ENCODE results near the gene TMEM255B.
"Not testable (repeated sequence)": the region's sequence is repeated elsewhere in the genome, so short reads cannot be mapped to it uniquely, and the experiment has no call there.

The TMEM255B gene

GRCh38 chr13:113785051-113786010 lies 26.3 kb downstream of the TMEM255B start:
- DNase-seq (ENCODE audit: low read depth in 3 of 3, low spot score in 1 of 3): no peak

GRCh38 chr13:113786262-113786841 lies 27.3 kb downstream of the TMEM255B start:
- DNase-seq (ENCODE audit: low read depth in 3 of 3, low spot score in 1 of 3): no peak

- DNase-seq (ENCODE audit: low read depth in 3 of 3, low spot score in 1 of 3): no peak
Measured at GRCh38 chr13:113787694-113788093, 28.7 kb downstream of the TMEM255B start.

DNA sequence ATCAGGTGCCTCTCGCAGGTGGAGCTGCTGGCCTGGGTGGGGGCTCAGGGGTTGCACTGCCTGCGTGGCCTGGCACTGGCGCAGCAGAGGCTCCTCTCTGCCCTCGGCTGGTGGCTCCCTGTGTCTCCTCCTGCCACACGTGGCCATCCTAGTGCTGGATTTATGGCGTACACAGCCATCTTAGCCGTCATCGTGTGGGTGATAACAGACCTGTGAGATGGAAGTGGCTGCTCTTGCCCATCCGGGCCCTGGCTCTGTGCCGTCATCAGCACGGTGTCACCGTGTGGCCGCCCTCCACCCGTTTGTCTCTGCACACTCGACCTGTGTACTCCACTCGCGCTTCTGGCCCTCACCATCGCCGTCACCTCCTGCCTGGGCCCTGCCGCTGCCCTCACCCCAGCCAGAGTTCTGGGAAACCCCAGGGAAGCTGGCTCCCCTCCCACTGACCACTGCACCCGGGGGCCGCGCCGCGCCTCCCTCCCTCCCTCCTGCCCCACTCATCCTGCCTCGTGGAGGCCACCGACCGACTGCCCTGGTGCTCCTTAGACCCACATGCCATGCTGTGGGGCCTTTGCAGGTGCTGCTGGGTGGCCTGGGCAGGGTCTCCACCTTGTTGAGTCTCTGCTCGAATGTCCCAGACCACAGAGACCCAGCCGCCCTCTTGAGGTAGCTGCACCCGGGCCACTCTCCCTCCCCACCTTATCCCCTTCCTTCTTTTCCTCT lies 29.5 kb downstream of the TMEM255B start:
- no peak for DNase-seq (ENCODE audit: low read depth in 3 of 3, low spot score in 1 of 3)

DNA sequence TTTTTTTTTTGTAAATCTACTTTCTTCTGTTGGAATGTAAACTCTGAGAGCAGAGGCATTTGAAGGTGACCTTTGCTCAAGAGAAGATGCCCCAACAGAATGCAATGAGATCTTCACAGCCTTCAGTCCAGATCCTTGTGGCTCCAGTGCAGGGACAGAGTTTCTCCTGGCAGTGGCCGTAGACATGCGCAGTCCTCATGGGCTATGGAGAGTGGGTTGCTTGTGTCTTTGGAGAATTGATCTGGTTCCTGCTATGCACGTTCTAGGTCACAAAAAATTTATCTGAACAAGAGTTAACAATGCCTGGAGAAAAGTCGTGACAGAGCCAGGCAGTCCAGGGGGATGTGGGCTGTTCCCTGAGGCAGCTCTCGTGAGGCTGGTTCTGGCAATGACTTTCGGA lies 30.1 kb downstream of the TMEM255B start:
- no peak for DNase-seq (ENCODE audit: low read depth in 3 of 3, low spot score in 1 of 3)

DNA sequence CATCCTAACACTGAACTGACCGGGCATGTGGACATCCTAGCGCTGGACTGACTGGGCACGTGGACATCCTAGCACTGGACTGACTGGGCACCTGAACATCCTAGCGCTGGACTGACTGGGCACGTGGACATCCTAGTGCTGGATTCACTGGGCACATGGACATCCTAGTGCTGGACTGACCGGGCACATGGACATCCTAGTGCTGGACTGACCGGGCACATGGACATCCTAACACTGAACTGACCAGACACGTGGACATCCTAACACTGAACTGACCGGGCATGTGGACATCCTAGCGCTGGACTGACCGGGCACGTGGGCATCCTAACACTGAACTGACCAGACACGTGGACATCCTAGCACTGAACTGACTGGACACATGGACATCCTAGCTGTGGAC lies 30.9 kb downstream of the TMEM255B start:
- DNase-seq (ENCODE audit: low read depth in 3 of 3, low spot score in 1 of 3): not testable (repeated sequence)

DNA sequence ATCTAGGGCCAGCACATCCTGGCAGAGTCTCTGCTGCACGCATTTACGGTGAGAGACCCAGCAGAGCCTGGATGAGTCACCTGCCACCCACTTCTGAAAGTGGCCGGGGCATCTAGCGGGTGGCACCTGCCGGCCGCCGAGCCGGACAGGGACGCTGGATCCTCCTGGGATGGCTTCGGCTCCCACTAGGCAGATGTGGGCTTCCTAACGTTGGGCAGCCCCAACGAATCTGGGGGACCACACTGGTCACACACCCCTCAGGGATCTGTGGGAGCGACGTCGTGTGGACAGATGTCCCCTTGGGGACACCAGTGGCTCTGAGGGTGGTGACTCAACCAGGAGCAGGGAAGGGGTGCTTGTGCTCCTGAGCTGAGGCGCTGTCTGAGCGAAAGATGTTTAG lies 32.2 kb downstream of the TMEM255B start:
- no peak for DNase-seq (ENCODE audit: low read depth in 3 of 3, low spot score in 1 of 3)

- no peak for DNase-seq (ENCODE audit: low read depth in 3 of 3, low spot score in 1 of 3)
Measured at GRCh38 chr13:113791761-113792160, 32.7 kb downstream of the TMEM255B start.

DNA sequence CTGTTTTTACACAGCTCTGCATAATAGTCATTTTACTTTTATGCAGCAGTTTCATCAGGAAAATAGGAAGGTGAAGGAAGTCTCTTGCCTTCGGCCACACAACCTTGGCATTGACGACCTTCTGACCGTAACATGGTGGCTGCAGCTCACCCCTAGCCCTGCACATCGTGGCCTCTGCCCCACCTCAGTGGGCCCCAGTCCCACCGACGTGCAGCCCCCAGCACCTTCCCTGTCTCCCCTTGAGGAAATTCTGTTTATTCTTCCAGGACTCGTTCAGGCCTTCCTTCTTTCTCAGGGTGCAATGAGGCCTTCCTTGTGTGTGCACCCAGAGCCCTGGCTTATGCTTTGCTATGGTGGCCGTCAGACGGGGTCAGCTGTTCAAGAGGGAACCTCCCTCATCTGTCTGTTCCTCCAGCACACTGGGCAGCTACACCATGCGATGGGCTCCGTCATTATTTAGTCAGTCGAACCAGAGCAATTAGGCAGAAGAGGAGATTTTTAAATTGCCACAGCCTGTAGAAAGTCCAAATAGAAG lies 33.3 kb downstream of the TMEM255B start:
- DNase-seq (ENCODE audit: low read depth in 3 of 3, low spot score in 1 of 3): no peak

DNA sequence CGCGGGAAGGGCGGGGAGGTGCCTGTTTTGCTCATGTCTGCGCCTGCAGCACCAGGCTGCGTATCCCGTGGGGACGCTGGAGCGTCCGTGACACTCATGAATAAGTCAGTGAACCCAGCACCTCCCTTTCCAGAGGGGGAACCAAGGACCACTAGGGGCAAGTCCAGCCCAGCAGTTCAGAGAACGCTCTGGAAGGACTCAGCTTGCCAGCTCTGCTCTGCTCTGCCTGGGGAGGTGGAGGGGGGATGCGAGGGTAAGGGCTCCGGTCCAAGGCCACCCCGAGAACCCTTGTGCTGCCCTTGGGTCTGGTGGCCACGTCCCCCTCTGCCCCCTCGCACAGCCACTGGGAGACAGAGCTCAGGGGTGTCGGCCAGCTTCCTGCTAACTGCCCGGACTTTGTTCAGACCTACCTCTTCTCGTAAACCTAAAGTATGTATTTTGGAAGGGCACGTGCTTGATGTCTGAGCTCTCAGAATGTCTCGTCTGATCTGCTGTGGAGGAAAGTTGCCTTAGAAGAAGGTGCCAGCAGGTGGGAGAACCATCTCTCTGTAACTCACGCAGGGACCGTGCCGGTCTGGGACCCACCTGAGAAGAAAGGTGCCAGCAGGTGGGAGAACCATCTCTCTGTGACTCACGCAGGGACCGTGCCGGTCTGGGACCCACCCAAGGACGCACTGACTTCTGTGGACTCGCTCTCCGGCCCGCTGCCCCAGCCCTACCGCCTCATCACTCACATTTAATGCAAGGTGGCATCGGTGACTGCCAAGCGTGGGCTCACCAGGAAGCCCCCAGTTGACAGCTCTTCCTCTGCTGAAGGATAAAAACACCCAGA lies 34.1 kb downstream of the TMEM255B start:
- DNase-seq (ENCODE audit: low read depth in 3 of 3, low spot score in 1 of 3): no peak

DNA sequence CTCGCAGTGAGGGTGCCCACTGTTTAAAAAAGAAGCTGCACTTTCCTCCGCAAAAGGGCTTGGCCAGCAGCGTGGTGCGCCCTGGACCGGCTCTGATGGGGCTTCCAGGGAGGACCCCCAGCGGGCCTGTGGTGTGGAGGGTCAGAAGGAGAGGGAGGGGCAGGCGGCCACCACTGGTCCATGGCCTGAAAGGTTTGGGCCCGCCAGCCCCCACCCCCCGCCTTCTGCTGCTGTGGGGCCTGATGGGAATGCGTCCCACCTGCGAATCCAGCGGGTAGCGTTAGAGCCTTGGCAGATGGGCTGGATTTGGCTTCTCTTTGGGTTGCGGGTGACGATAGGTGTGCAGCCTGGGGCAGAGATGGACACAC lies 34.7 kb downstream of the TMEM255B start:
- no peak for DNase-seq (ENCODE audit: low read depth in 3 of 3, low spot score in 1 of 3)

DNA sequence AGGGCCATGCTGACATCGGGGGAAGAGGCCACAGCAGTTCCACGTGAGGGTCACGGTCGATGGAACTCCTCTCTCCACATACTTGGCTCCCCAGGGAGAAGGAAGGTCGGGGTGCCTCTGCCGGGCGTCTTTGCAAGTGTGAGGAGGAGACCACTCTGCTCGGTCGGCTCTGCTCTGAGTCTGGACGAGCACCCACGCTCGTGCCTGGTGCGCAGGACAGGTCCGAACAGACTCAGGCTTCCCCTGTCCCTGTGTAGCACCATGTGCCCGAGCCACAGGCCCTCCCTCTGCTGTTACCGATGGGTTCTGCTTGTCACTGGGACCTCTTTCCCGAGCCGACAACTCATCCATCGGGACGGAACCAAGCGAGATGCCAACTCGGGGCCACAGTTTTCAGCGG lies 35.1 kb downstream of the TMEM255B start:
- DNase-seq (ENCODE audit: low read depth in 3 of 3, low spot score in 1 of 3): no peak

DNA sequence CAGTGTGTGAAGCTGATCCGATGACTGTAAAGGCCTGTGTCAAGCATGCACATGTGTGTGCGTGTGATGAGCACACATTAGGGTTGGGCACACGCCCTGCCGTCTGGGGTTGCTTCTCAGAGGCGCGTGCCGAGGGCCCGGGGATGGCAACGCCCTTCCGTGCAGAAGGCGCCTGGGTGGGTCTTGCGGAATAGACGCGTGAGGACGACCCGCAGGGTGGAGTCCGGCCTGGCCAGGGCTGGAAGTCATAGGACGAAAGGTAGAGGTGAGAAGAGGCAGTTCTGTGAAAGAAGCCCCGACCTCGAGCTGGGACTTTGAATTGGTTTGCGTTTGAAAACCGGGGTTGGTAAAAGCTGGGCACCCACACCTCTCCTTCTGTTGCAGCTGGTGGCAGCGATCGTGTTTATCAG lies 35.7 kb downstream of the TMEM255B start:
- no peak for DNase-seq (ENCODE audit: low read depth in 3 of 3, low spot score in 1 of 3)

- not testable (repeated sequence) for DNase-seq (ENCODE audit: low read depth in 3 of 3, low spot score in 1 of 3)
Measured at GRCh38 chr13:113795362-113795761, 36.3 kb downstream of the TMEM255B start.

DNA sequence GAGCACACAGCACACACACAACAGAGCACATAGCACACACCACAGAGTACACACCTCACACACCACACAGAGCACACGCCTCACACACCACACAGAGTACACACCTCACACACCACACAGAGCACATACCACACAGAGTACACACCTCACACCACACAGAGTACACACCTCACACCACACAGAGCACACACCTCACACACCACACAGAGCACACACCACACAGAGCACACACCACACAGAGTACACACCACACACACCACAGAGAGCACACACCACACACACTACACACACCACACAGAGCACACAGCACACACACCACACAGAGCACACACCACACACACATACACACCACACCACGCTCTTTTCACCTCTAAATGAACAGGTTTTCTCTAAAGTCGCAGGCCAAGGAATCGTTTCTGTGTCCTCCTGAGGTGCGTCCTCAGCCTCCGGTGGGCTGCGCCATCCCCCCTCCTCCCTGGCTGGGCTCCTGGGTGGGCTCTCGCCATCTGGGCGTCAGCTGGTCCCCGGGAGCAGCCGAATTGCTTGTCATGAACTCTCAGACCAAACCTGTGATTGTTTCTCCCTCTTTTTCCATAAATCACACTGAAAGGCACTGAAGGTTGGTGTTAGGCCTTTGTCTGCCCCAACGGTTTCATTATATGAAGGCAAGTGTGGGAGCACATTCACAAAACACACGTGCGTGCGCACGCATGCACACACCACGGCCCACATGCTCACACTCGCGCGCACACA lies 37.4 kb downstream of the TMEM255B start:
- no peak for DNase-seq (ENCODE audit: low read depth in 3 of 3, low spot score in 1 of 3)

DNA sequence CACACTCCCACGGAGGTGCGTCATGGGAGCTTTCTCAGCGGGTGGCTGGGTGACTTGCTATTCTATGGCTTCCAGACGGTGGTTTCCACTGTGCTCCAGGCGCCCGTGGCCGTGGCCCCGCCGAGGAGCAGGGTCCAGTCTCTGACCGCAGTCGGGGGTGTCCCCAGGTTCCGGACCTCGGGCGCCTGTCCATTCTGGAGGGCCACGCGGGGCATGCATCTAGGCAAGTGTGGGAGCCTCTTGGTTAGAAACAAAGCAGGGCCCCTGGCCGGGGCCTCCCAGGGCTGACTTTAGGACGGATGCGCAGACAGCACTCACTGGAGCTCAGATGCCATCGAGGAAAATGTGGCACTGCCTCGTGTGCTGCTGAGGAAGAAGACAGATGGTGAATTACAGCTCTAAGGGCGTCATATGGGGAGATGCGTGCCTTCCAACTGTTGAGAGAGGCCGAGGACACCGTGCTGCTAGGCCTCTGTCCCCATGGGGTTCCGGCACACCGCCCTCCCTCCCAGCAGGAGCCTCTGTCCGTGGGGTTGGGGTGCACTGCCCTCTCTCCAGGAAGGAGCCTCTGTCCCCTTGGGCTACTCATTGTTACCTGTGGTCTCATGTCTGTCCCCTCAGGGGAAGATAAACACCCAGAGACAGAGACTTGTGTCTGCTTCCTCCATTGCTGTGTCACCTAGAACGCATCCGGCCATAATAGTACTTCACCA lies 38.1 kb downstream of the TMEM255B start:
- no peak for DNase-seq (ENCODE audit: low read depth in 3 of 3, low spot score in 1 of 3)

DNA sequence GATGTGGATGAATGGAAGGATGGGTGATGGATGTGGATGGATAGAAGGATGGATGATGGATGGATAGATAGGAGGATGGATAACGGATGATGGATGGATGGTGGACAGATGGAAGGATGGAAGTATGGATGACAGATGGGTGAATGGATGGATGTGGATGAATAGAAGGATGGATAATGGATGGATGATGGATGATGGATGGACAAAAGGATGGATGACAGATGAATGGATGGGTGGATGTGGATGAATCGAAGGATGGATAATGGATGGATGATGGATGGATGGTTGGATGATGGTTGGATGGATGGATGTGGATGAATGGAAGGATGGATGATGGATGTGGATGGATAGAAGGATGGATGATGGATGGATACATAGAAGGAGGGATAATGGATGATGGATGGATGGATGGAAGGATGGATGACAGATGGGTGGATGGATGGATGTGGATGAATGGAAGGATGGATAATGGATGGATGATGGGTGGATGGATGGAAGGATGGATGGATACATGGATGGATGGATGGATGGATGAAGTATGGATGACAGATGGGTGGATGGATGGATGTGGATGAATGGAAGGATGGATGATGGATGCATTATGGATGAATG lies 39.3 kb downstream of the TMEM255B start:
- no peak for DNase-seq (ENCODE audit: low read depth in 3 of 3, low spot score in 1 of 3)

- DNase-seq (ENCODE audit: low read depth in 3 of 3, low spot score in 1 of 3): no peak
Measured at GRCh38 chr13:113800576-113800926, 41.5 kb downstream of the TMEM255B start.

- no peak for DNase-seq (ENCODE audit: low read depth in 3 of 3, low spot score in 1 of 3)
Measured at GRCh38 chr13:113801289-113801961, 42.4 kb downstream of the TMEM255B start.

All from stimulated activated CD4-positive, alpha-beta T cell treated with anti-CD3 and anti-CD28 coated beads, TNF-alpha, amount 100 ng/mL, for 1 hour (primary cell).